Esophagus squamous epithelium (tissue), 5 donors: ENCODE measurements around the gene ALX4. TPM values are rescaled to one million over a fixed set of nuclear protein-coding genes. Genes with fewer than 3 reads are reported as not detected.

Experiments used
- DNase-seq: peaks from one replicate; lab custom pipeline; 2025; lab: John Stamatoyannopoulos, UW
- H3K27ac ChIP-seq, 4 donors: fragments of 200-600 bp; sonication (generic); one replicate each; pipeline ENCODE4 v1.5.1; 2016 to 2019; ENCODE audit warnings: mild to moderate bottlenecking in 1 of 4
- H3K27me3 ChIP-seq, 4 donors: fragments of 200-600 bp; sonication (generic); 1 replicate in 3 of 4; 2 replicates in 1 of 4; pipeline versions ENCODE4 v1.5.1 to v1.6.0; 2017 to 2021; ENCODE audit warnings: antibody characterized with exemption in 1 of 4
- H3K36me3 ChIP-seq, 3 donors: fragments of 200-600 bp; sonication (generic); one replicate each; pipeline ENCODE4 v1.5.1; 2016 to 2019
- H3K4me1 ChIP-seq, 3 donors: fragments of 200-600 bp; sonication (generic); one replicate each; pipeline ENCODE4 v1.5.1; 2017 to 2019
- H3K4me3 ChIP-seq, 4 donors: fragments of 200-600 bp; sonication (generic); 1 replicate in 3 of 4; 2 replicates in 1 of 4; pipeline ENCODE4 v1.5.1; 2016 to 2019; ENCODE audit warnings: mild to moderate bottlenecking in 2 of 4, moderate library complexity in 1 of 4
- H3K9me3 ChIP-seq, 3 donors: fragments of 200-600 bp; sonication (generic); one replicate each; pipeline ENCODE4 v1.5.1; 2016 to 2019
- POLR2A ChIP-seq, 4 donors: fragments of 450-650 bp; IDR thresholded peaks; one replicate each; pipeline ENCODE4 v1.6.1; 2017; ENCODE audit warnings: antibody characterized with exemption in 4 of 4, mild to moderate bottlenecking in 4 of 4, moderate library complexity in 3 of 4
- WGBS, 2 donors: methylation state at CpG; one replicate each; pipeline ENCODE4 v1.1.5; 2018; 5-methylcytosine and 5-hydroxymethylcytosine counted together
- intact Hi-C: fragments of 100-400 bp; cut with DNase I; formaldehyde crosslinking; loops from one replicate; pipeline ENCODE4 v1.15.0; 2022
- total RNA-seq, 4 donors: library from RNA; depleted of rRNA; stranded (reverse); fragments of >200 nt; gene quantifications; one replicate each; pipeline ENCODE4 v1.1.0, GENCODE V29; 2016
- TF ChIP-seq, protein P1 (sequence below), 6 experiments: fragments of 450-650 bp in 4 of 6; fragments of 200-600 bp in 2 of 6; sonication (generic) in 2 of 6; IDR thresholded peaks; one replicate each; pipeline ENCODE4 v1.5.1; 2016 to 2019; ENCODE audit warnings: antibody characterized with exemption in 6 of 6, mild to moderate bottlenecking in 4 of 6, moderate library complexity in 4 of 6
- donor health status: DM: yes; HTN: yes; CAD: no.

The ALX4 gene
- total RNA-seq, 4 donors from 2014 or later, result not detected

DNA sequence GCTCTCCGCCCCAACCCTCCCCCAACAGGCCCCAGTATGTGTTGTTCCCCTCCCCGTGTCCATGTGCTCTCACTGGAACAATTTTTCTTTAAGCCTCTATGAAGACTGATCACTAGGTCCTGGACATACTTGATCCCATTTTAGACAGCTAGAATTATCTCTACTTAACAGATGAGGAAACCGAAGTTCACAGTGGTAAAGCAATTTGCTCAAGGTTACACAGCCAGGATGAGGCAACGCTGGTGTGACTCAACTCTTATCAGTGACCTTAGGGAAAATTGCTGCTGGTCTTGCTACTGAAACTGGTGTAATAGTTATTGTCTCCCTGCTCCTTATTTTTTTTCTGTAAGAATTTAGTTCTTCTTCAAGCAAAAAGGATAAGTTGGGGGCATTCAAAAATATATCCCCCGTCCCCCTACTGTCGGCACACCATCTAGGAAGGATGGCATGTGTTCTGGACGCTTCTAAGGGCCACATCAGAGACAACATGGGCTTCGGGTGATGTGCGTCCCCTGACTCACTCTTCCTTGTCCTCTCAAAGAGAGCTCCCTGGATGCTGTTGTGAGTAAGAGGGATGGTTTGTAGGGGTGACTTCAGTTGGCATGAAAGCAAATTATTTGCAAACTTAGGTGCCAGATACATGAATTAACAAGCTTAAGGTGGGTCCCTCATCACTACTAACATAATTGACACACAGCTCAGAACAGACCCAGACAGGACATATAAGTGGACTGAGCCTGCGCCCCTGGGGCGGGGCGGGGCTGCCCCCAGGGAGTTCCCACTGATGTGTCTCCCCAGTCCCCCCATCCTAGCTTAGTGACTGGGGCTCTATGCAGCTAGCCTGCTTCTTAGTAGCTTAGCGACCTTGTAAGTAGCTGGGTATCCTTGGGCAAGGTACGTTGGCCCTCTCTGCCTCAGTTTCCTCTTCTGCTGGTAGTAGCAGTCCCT lies 23.6 kb upstream of the ALX4 start:
- TF ChIP-seq POLR2A (IDR thresholded peaks at IDR 0.05), result no peak
- DNase-seq, result no peak
- Histone ChIP-seq H3K27me3 (peaks cover 0 to 99% (median 12%) of the 10 kb centered on the region in 4 donors), H3K9me3 (no peaks in the 10 kb centered on the region), H3K27ac (no peak overlapping the region), H3K36me3 (no peaks in the 10 kb centered on the region), H3K4me3 (no peak overlapping the region), H3K4me1 (no peaks in the 10 kb centered on the region)
- intact Hi-C loops, result no loop called here
- 59 to 63% methylated on average over 11 to 14 of the region's 14 CpGs for WGBS, 2 donors

DNA sequence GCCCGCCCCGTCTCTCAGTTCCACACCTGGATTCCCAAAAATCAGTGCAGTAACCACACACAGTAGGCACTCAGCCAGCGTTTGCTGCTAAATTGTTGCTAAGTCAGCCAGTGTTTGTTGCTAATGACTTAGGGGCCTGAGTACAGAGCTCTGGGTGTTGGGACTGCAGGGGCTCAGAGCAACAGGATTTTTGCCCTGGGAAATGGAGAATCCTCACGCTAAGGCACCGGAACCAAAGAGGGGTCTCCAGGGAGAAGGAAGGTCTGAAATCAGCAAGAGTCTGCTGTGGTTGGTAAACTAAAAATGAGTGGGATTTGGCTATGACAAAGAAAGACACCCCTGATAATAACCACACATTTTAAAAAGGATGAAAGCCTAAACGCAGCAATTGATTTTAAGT lies 22.7 kb upstream of the ALX4 start:
- peaks cover 0 to 99% (median 12%) of the 10 kb centered on the region in 4 donors for H3K27me3 ChIP-seq
- no peak overlapping the region for H3K4me3 ChIP-seq
- no peak overlapping the region for H3K27ac ChIP-seq
- H3K4me1 ChIP-seq, result no peaks in the 10 kb centered on the region
- intact Hi-C loops, result no loop called here
- no peaks in the 10 kb centered on the region for H3K36me3 ChIP-seq
- 65% methylated on average over 6 of the region's 6 CpGs for WGBS, 2 donors
- no peak for DNase-seq
- TF ChIP-seq POLR2A (IDR thresholded peaks at IDR 0.05), result no peak
- TF ChIP-seq, protein P1, sequence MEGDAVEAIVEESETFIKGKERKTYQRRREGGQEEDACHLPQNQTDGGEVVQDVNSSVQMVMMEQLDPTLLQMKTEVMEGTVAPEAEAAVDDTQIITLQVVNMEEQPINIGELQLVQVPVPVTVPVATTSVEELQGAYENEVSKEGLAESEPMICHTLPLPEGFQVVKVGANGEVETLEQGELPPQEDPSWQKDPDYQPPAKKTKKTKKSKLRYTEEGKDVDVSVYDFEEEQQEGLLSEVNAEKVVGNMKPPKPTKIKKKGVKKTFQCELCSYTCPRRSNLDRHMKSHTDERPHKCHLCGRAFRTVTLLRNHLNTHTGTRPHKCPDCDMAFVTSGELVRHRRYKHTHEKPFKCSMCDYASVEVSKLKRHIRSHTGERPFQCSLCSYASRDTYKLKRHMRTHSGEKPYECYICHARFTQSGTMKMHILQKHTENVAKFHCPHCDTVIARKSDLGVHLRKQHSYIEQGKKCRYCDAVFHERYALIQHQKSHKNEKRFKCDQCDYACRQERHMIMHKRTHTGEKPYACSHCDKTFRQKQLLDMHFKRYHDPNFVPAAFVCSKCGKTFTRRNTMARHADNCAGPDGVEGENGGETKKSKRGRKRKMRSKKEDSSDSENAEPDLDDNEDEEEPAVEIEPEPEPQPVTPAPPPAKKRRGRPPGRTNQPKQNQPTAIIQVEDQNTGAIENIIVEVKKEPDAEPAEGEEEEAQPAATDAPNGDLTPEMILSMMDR (IDR thresholded peaks at IDR 0.05), result no peak
- no peaks in the 10 kb centered on the region for H3K9me3 ChIP-seq

DNA sequence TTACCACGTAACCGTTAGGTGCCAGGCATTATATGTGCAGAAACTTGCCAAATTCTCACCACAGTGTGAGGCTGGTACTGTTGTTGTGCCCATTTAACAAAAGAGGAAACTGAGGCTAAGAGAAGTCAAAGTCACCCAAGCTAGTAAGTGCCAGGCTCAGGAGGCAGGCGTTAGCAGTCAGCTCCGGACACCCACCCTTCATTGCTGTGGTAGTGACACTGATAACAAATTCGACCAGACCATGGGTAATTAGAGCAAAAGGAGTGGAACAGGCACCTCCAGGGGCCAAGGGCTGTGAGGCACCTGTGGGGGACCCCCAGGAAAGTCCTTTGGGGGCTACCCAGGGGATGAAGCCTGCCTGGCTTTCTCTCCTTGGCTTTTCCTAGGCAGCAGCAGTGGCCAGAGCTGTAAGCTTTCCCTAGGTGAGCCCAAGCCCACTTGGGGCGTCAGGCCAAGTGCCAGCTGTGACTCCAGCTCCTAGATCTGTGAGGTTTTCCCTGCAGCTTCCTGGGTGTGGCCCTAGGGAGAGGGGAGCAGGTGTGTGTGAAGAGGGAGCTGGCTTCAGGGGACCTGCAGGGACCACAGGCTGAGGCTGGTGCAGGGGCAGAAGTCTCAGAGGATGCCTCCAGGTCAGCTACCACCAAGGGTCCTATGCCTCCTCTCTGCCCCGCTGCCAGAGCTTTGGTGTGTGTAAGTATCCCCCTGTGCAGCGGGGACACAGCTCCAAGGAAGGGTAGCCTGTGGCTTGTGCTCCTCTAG lies 19.7 kb upstream of the ALX4 start:
- Histone ChIP-seq H3K4me3 (no peak overlapping the region), H3K36me3 (no peaks in the 10 kb centered on the region), H3K9me3 (no peaks in the 10 kb centered on the region), H3K4me1 (no peaks in the 10 kb centered on the region), H3K27ac (no peak overlapping the region), H3K27me3 (peaks cover 0 to 99% (median 6%) of the 10 kb centered on the region in 4 donors)
- no peak for TF ChIP-seq POLR2A (IDR thresholded peaks at IDR 0.05)
- TF ChIP-seq, protein P1 (IDR thresholded peaks at IDR 0.05), result no peak
- no peak for DNase-seq
- intact Hi-C loops, result no loop called here
- 56 to 59% methylated on average over 4 to 5 of the region's 8 CpGs for WGBS, 2 donors

DNA sequence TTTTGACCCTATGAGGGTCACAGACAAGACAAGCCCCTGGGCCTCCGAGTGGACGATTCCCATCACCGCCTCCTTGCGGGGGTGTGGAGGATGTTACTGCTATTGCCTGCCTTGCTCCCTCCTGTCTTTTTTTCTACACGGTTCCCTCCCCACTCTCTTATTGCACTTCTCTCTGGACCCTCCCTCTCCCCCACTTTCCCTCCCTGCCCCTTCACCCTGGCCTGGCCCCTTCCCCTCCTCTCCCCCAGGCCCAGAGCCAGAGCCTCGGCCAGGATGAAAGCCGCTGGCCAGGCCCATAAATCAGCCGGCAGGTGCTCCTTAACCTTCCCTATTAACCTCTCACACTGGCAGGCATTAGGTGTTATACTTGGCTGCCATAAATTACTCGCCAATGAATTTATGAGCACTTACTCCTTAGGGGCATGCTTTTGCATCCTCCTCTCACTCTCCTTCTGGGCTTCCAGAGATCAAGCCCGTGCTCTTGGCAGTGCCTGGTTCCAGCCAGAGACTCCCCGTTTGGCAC lies 18.3 kb upstream of the ALX4 start:
- DNase-seq, result no peak
- H3K27me3 ChIP-seq, result peaks cover 0 to 99% (median 7%) of the 10 kb centered on the region in 4 donors
- no peaks in the 10 kb centered on the region for H3K36me3 ChIP-seq
- intact Hi-C loops, result no loop called here
- TF ChIP-seq POLR2A (IDR thresholded peaks at IDR 0.05), result no peak
- TF ChIP-seq, protein P1 (IDR thresholded peaks at IDR 0.05), result no peak
- 40 to 47% methylated on average over 11 of the region's 11 CpGs for WGBS, 2 donors
- no peak overlapping the region for H3K27ac ChIP-seq
- no peak overlapping the region for H3K4me3 ChIP-seq
- H3K4me1 ChIP-seq, result no peaks in the 10 kb centered on the region
- H3K9me3 ChIP-seq, result no peaks in the 10 kb centered on the region

DNA sequence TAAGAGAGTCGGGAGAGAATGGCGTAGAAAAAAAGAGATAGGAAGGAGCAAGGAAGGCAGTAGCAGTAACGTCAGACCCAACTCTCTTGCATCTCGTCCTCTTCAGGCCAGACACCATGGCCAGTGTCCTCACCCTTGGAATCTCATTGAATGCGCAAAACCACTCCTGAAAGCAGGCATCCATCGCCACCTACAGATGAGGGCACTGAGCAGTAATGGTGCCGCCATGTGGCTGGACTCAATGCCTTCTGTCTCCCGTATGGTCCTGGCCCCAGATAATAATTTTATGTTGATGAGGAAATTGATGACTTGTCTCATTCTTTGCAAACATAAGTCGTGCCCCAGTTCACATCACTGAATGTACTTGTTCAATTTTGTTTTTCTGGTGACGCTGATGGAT lies 17.8 kb upstream of the ALX4 start:
- WGBS, 2 donors, result 59 to 68% methylated on average over 10 of the region's 10 CpGs
- Histone ChIP-seq H3K4me3 (no peak overlapping the region), H3K9me3 (no peaks in the 10 kb centered on the region), H3K27me3 (peaks cover 0 to 99% (median 9%) of the 10 kb centered on the region in 4 donors), H3K4me1 (no peaks in the 10 kb centered on the region), H3K36me3 (no peaks in the 10 kb centered on the region), H3K27ac (no peak overlapping the region)
- intact Hi-C loops, result no loop called here
- DNase-seq, result no peak
- TF ChIP-seq, protein P1 (IDR thresholded peaks at IDR 0.05), result no peak
- no peak for TF ChIP-seq POLR2A (IDR thresholded peaks at IDR 0.05)
